ENCODE results near the gene SDCCAG8.

- TF ChIP-seq POLR2A (IDR thresholded peaks at IDR 0.05; ENCODE audit: low read length), result no peak
- TF ChIP-seq GATA1 (IDR thresholded peaks at IDR 0.05; ENCODE audit: low read depth, low read length), result no peak
These were observed 209.9 kb downstream of the SDCCAG8 start for GRCh38 chr1:243465738-243466137.

Measured in erythroblast (primary cell).